ENCODE results near the gene EVI5.

DNA sequence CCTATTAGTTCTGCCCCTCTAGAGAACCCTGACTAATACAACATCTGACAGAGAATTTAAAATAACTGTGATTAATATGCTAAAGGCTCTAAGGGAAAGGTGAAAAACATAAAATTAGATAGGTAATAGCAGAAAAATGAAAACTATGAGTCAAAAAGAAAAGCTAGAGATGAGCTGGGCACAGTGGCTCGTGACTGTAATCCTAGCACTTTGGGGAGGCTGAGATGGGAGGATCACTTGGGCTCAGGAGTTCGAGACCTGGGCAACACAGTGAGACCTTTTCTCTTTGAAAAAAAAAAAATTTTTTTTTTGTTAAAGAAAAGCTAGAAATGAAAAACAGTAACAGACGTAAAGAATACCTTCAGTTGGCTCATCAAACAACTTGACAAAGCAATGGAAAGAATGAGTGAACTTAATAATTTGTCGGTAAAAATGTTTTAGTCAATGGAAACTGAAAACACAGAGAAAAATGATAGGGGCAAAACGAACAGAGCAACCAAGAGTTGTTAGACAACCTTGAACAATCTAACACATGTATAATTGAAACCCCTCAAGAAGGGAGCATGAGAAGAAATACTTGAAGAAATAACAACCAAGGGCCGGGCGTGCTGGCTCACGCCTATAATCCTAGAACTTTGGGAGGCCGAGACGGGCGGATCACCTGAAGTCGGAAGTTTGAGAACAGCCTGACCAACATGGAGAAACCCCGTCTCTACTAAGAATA lies 165.3 kb downstream of the EVI5 start:
- TF ChIP-seq, protein P1, sequence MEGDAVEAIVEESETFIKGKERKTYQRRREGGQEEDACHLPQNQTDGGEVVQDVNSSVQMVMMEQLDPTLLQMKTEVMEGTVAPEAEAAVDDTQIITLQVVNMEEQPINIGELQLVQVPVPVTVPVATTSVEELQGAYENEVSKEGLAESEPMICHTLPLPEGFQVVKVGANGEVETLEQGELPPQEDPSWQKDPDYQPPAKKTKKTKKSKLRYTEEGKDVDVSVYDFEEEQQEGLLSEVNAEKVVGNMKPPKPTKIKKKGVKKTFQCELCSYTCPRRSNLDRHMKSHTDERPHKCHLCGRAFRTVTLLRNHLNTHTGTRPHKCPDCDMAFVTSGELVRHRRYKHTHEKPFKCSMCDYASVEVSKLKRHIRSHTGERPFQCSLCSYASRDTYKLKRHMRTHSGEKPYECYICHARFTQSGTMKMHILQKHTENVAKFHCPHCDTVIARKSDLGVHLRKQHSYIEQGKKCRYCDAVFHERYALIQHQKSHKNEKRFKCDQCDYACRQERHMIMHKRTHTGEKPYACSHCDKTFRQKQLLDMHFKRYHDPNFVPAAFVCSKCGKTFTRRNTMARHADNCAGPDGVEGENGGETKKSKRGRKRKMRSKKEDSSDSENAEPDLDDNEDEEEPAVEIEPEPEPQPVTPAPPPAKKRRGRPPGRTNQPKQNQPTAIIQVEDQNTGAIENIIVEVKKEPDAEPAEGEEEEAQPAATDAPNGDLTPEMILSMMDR (IDR thresholded peaks at IDR 0.05), result no peak
- no peak for TF ChIP-seq EZH2 (IDR thresholded peaks at IDR 0.05; ENCODE audit: borderline replicate concordance, insufficient read depth, low read depth, low read length, poor library complexity, severe bottlenecking)

Data from B cell (primary cell).